SJSA1 (cell line): ENCODE results near the gene MRPL55. TPM values are rescaled to one million over a fixed set of nuclear protein-coding genes. Genes with fewer than 3 reads are reported as not detected.

Source experiments
- DNase-seq, 2 experiments: peaks; one replicate each; pipeline ENCODE4 v3.0.0-alpha.2; 2015 to 2020; ENCODE audit warnings: low spot score in 2 of 2, low read depth in 1 of 2
- H3K27ac ChIP-seq: fragments of 250-450 bp; sonication (Bioruptor Pico); 2 replicates; pipeline ENCODE4 v1.5.1; 2020; ENCODE audit warnings: mild to moderate bottlenecking, moderate library complexity
- H3K27me3 ChIP-seq: fragments of 250-450 bp; sonication (Bioruptor Pico); replicated peaks from 2 replicates; pipeline ENCODE4 v1.5.1; 2020; ENCODE audit warnings: mild to moderate bottlenecking, moderate library complexity
- H3K36me3 ChIP-seq: fragments of 250-450 bp; sonication (Bioruptor Pico); 2 replicates; pipeline ENCODE4 v1.5.1; 2020; ENCODE audit warnings: mild to moderate bottlenecking
- H3K4me1 ChIP-seq: fragments of 250-450 bp; sonication (Bioruptor Pico); replicated peaks from 2 replicates; pipeline ENCODE4 v1.6.1; 2021; ENCODE audit warnings: mild to moderate bottlenecking
- H3K4me3 ChIP-seq: fragments of 250-450 bp; sonication (Bioruptor Pico); 2 replicates; pipeline ENCODE4 v1.5.1; 2020; ENCODE audit warnings: mild to moderate bottlenecking
- H3K9me3 ChIP-seq: fragments of 250-450 bp; sonication (Bioruptor Pico); replicated peaks from 2 replicates; pipeline ENCODE4 v1.5.1; 2020; ENCODE audit warnings: mild to moderate bottlenecking
- total RNA-seq: library from RNA; depleted of rRNA; stranded (reverse); fragments of >200 nt; shearing (Covaris generic); gene quantifications from 2 replicates; pipeline ENCODE4 v1.2.3, GENCODE V29; 2014

MRPL55 gene
- total RNA-seq, 1 experiment from 2014 or later: 93.4 TPM

DNA sequence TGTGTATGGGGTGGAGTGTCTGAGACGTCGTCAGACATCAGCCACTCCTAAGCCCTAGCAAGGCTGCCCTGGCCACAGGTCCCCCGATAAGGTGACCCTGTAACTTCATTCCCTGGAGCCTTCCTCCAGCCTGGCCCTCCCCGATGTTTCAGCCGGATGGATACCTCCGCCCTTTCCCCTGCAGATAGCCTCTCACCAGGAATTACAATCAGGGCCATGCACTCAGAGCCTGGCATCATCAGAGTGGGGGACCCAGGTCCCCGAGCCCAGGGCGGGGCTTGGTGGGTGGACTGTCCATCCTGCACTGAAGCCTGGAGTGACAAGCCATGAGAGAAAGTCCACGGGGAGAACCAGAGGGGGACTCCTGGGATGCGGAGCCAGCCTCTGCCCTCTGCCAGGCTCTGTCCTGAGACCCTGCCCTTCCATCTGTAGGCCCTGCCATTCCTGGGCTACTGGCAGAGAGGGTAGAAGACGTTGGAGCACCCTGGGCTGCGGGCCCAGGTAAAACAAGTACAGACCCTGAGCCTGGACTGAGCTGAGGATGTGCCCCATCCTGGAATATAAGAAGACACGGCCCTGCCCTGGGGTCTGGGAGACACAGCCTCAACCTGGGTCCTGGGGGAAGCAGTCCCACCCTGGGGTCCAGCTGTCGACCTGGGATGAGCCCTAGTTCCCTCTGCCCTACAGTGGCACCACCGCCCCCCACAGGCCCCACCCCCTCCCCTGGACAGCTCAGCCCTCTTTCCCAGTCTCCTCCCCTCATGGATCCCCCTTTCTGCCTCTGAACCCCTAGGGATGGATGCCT is 43.4 kb downstream of the MRPL55 start:
- DNase-seq: no peak
- Histone ChIP-seq H3K36me3 (no peaks in the 10 kb centered on the region), H3K4me3 (no peak overlapping the region), H3K27me3 (peaks cover 7% of the 10 kb centered on the region; the same call in 1 of the 2 replicates), H3K27ac (no peak overlapping the region), H3K4me1 (peaks cover 6% of the 10 kb centered on the region), H3K9me3 (no peaks in the 10 kb centered on the region)

DNA sequence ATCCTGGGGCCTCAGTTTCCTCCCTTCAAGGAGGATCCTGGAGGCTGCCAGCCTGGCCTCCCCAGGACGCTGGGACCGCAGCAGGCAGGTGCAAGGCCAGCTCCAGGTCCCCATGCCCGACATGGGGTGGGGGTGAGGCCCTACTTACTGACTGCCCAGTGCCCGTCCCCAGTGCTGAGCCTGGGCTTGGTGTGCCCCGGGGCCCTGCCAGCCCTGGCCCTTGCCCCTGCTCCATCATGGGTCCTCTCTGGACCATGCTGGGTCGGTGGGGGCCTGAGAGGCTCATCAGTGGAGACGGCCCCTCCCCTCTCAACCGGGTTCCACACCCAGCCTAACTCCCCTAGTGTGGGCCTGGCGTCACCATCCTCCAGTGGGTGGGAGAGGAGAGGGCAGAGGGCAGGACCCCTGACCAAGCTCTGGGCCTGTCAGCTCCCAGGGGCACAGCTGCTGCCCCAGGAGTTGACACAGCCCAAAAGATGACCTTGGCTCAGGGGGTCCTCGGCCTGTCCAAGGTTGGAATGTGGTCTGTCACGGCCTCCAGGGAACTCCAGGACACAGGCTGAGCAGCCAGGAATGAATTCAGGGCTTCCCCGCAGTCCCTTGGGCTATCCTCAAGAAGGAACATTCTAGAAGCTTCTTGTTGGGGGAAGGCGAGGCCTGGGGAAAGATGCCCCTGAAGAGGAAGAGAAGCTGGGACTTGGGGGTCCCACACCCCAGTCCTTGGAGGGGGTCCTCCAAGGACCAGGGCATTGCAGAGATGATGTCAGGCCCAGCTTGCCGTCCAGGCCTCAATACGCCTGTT is 44.2 kb downstream of the MRPL55 start:
- H3K36me3 ChIP-seq: no peaks in the 10 kb centered on the region
- H3K4me1 ChIP-seq: peaks cover 14% of the 10 kb centered on the region
- H3K27me3 ChIP-seq: peaks cover 7% of the 10 kb centered on the region; the same call in 1 of the 2 replicates
- H3K9me3 ChIP-seq: no peaks in the 10 kb centered on the region
- no peak overlapping the region for H3K27ac ChIP-seq
- no peak overlapping the region for H3K4me3 ChIP-seq
- DNase-seq: no peak

DNA sequence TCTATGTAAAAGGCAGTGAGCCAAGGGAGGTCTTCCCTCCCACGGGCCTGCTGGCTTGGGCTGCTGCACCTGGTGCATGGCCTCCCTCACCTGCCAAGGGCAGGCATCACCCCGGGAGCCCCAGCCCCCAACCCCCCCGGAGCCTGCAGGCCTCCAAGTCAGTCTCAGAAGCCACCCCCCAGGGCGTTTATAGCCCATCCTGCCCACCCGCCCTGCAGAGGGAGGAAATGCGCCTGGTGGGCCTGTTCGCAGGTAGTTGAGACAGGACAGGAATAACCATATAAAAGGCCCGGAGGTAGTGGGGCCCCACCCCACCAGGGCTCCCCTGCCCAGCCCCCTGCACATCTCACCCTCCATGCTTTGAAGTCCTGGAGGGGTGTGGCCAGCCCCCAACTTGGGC is 44.8 kb downstream of the MRPL55 start:
- DNase-seq: no peak
- Histone ChIP-seq H3K36me3 (no peaks in the 10 kb centered on the region), H3K9me3 (no peaks in the 10 kb centered on the region), H3K27me3 (peaks cover 12% of the 10 kb centered on the region), H3K4me1 (peaks cover 17% of the 10 kb centered on the region), H3K27ac (no peak overlapping the region), H3K4me3 (no peak overlapping the region)

DNA sequence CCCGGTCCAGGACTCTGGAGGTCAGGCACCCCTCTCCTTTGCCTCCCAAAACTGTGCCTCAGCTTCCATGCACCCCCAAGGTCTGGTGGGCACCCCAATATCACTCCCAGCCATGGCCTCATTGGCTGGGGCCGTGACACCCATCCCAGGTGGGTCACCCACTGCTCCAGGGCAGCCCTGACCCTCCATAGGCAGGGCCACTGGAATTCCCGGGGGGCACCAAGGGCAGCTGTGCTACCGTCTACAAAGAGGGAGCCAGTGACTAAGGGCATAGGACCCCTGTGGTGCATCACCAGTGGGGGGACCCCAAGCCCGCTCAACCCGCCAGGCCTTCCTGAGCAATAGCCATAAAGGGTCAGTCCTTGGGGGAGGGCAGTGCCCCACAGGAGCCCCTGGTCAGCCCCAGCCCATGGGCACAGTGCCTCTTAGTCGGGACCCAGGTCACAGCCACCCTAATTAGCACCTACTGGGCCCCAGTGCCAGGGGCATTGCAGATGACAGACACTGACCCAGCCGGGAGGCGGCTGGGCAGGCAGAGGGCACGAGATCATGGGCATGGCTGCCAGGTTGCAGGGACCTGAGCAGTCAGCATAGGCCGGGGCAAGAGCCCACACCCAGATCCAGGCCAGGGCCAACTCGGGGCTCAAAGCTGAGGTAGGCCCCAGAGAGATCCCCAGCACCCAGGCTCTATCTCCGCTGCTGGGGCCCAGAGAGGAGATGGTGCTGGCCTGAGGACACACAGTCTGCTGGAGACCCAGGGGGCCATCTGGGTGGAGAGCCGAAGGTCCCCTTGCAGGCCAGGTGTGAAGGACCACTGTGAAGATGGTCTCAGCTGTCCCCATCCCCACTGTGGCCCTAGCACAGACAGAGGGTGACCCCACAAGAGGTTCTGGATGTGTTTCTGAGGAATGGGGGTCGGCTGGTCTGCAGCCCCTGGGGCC is 45.6 kb downstream of the MRPL55 start:
- no peak overlapping the region for H3K27ac ChIP-seq
- H3K9me3 ChIP-seq: no peaks in the 10 kb centered on the region
- peaks cover 17% of the 10 kb centered on the region for H3K4me1 ChIP-seq
- no peak for DNase-seq
- peaks cover 20% of the 10 kb centered on the region for H3K27me3 ChIP-seq
- no peaks in the 10 kb centered on the region for H3K36me3 ChIP-seq
- no peak overlapping the region for H3K4me3 ChIP-seq

DNA sequence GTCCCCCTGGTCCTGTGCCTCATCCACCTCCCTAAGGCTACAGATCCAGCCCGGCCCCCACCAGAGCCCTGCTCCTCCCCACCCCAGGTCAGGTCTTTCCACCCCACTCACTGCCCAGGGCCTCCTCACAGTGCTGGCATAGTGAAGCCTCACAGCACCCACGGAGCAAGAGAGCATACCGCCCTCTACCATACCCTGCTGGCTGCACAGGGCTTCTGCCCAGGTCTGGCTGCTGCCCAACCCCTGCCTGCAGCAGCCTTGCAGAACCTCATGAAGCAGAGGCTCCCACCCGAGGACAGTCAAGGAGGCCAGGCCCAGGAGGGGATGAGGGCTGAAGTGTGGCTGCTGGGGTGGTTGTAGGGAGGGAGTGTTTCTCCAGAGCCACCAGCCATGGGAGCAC is 46.3 kb downstream of the MRPL55 start:
- no peak overlapping the region for H3K27ac ChIP-seq
- peaks cover 17% of the 10 kb centered on the region for H3K4me1 ChIP-seq
- no peaks in the 10 kb centered on the region for H3K36me3 ChIP-seq
- no peak for DNase-seq
- H3K4me3 ChIP-seq: no peak overlapping the region
- peaks cover 27% of the 10 kb centered on the region for H3K27me3 ChIP-seq
- no peaks in the 10 kb centered on the region for H3K9me3 ChIP-seq

DNA sequence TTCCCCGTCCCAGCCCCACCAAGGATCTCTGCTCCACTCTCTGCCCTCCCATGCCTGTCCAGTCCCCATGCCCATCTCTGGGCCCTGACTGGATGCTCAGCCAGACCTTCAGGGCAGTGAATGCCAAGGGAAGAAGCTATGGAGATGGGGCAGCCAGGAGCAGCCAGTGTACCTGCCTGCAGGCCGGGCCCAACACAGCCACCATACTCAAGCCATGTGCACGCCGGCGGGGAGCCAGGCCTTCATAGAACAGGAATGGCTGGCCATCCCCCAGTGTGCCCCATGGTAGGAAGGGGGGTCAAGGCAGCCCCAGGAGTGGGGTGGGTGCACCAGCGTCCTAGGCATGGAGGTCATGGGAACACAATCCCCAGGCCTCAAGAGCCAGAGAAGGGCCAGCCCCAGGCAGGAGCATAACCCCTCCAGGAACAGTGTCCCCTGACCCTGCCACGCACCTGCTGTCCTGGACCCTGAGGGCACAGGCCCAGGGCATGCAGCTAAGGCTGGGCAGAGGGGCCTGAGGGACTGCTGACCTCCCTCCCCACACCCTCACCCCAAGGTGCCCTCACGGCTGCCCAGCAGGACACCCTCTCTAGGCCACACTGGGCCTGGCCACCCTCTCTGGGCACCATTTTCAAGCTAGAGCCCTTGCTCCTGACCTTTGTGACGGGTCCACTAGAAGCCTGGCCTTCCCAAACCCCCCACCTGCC is 46.9 kb downstream of the MRPL55 start:
- no peak for DNase-seq
- no peaks in the 10 kb centered on the region for H3K36me3 ChIP-seq
- H3K4me3 ChIP-seq: no peak overlapping the region
- peaks cover 17% of the 10 kb centered on the region for H3K4me1 ChIP-seq
- no peak overlapping the region for H3K27ac ChIP-seq
- no peaks in the 10 kb centered on the region for H3K9me3 ChIP-seq
- peaks cover 29% of the 10 kb centered on the region for H3K27me3 ChIP-seq

DNA sequence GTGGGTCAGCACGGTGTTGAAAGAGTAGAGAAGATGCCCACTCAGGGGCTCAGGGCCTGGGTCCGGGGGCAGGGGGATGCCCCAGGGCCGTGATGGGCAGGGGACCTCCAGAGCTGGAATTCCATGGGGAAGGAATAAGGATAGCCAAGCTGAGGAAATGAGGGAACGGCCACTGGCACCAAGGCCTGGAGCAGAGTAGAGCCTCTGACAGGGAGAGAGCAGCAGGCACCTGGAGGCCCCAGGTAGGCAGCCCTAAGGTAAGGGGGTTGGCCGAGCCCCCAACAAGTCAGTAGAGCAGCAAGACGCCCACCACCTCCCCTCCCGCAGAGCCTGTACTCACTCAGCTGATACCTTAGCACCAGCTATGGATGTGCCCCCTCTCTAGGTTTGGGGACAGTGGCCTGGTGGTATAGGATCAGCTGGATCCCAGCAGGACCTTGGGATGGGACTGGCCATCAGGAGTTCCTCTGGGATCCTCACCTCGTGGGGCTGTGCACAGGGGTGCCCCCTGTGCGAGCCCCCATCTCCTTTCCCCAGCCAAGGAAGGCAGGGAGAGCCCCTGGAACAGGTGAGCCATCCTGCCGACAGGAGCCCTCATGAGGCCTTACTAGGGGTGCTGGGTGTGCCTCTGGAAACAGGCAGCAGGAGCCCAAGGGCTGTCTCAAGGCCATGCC is 47.6 kb downstream of the MRPL55 start:
- Histone ChIP-seq H3K27ac (no peak overlapping the region), H3K27me3 (peaks cover 31% of the 10 kb centered on the region), H3K4me1 (peaks cover 17% of the 10 kb centered on the region), H3K36me3 (no peaks in the 10 kb centered on the region), H3K9me3 (no peaks in the 10 kb centered on the region), H3K4me3 (no peak overlapping the region)
- DNase-seq: no peak

DNA sequence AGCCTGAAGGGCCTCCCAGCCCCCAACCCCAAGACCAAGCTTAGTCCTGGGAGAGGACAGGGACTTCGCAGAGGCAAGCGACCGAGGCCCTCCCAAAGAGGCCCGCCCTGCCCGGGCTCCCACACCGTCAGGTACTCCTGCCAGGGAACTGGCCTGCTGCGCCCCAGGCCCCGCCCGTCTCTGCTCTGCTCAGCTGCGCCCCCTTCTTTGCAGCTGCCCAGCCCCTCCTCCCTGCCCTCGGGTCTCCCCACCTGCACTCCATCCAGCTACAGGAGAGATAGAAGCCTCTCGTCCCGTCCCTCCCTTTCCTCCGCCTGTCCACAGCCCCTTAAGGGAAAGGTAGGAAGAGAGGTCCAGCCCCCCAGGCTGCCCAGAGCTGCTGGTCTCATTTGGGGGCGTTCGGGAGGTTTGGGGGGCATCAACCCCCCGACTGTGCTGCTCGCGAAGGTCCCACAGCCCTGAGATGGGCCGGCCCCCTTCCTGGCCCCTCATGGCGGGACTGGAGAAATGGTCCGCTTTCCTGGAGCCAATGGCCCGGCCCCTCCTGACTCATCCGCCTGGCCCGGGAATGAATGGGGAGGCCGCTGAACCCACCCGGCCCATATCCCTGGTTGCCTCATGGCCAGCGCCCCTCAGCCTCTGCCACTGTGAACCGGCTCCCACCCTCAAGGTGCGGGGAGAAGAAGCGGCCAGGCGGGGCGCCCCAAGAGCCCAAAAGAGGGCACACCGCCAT is 48.5 kb downstream of the MRPL55 start:
- peak in 1 of 2 experiments; percentile 53 for DNase-seq
- Histone ChIP-seq H3K4me1 (peaks cover 17% of the 10 kb centered on the region), H3K36me3 (no peaks in the 10 kb centered on the region), H3K4me3 (peak overlapping the region; percentile 14; the same call in 1 of the 2 replicates), H3K9me3 (no peaks in the 10 kb centered on the region), H3K27me3 (peaks cover 38% of the 10 kb centered on the region), H3K27ac (no peak overlapping the region)

DNA sequence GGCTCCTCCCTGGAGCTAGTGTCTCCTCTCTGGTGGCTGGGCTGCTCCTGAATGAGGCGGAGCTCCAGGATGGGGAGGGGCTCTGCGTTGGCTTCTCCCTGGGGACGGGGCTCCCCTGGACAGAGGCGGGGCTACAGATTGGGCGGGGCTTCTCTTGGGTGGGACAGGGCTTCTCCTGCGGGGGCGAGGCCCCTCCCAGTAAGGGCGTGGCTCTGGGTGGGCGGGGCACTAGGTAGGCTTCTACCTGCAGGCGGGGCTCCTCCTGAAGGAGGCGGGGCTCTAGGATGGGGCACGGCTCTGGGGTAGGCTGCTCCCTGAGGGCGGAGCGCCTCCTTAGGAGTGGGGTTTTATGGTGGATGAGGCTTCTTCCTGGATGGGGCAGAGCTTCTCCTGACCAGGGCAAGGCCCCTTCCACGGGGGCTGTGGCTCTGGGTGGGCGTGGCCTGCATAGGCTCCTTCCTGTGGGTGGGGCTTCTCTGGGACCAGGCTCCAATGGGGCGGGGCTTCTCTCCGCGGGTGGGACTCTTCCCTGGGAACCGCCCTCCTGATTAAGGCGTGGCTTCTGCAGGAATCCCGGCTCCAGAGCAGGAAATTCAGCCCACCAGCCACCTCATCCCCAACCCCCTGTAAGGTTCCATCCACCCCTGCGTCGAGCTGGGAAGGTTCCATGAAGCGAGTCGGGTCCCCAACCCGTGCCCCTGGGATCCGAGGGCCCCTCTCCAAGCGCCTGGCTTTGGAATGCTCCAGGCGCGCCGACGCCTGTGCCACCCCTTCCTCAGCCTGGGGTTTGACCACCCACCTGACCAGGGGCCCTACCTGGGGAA is 49.3 kb downstream of the MRPL55 start:
- no peaks in the 10 kb centered on the region for H3K9me3 ChIP-seq
- H3K4me1 ChIP-seq: peaks cover 17% of the 10 kb centered on the region
- DNase-seq: peak; percentile 52 to 73
- H3K27ac ChIP-seq: no peak overlapping the region
- H3K27me3 ChIP-seq: peaks cover 38% of the 10 kb centered on the region
- peak overlapping the region; percentile 14; the same call in 1 of the 2 replicates for H3K4me3 ChIP-seq
- no peaks in the 10 kb centered on the region for H3K36me3 ChIP-seq

DNA sequence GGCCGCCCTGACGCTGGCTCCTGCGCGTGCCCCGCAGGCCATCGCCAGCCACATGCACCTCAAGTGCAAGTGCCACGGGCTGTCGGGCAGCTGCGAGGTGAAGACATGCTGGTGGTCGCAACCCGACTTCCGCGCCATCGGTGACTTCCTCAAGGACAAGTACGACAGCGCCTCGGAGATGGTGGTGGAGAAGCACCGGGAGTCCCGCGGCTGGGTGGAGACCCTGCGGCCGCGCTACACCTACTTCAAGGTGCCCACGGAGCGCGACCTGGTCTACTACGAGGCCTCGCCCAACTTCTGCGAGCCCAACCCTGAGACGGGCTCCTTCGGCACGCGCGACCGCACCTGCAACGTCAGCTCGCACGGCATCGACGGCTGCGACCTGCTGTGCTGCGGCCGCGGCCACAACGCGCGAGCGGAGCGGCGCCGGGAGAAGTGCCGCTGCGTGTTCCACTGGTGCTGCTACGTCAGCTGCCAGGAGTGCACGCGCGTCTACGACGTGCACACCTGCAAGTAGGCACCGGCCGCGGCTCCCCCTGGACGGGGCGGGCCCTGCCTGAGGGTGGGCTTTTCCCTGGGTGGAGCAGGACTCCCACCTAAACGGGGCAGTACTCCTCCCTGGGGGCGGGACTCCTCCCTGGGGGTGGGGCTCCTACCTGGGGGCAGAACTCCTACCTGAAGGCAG is 50.0 kb downstream of the MRPL55 start:
- DNase-seq: no peak
- H3K4me3 ChIP-seq: no peak overlapping the region
- peaks cover 17% of the 10 kb centered on the region for H3K4me1 ChIP-seq
- H3K36me3 ChIP-seq: no peaks in the 10 kb centered on the region
- H3K27ac ChIP-seq: no peak overlapping the region
- H3K27me3 ChIP-seq: peaks cover 38% of the 10 kb centered on the region
- H3K9me3 ChIP-seq: no peaks in the 10 kb centered on the region
